ENCODE data around the gene TRPV4. TPM values are rescaled to one million over a fixed set of nuclear protein-coding genes. Genes with fewer than 3 reads are reported as not detected.
A peak's percentile ranks its signal among the peaks of the same experiment; 100 is the strongest.

The TRPV4 gene
- total RNA-seq, 1 donor from 2014 or later: not detected

- intact Hi-C loops (cut with micrococcal nuclease): no loop called here
- peaks cover 14% of the 10 kb centered on the region for H3K27me3 Mint-ChIP-seq
- no peak for DNase-seq
- H3K4me1 Mint-ChIP-seq: no peaks in the 10 kb centered on the region
- H3K36me3 Mint-ChIP-seq (ENCODE audit: low read depth): no peaks in the 10 kb centered on the region
- H3K27ac Mint-ChIP-seq: no peak overlapping the region
- H3K9me3 Mint-ChIP-seq: no peaks in the 10 kb centered on the region
- H3K4me3 Mint-ChIP-seq: no peak overlapping the region
These were observed 93.2 kb downstream of the TRPV4 start for GRCh38 chr12:109739747-109740693.

GRCh38 chr12:109738878-109739665 is 94.1 kb downstream of the TRPV4 start:
- no peaks in the 10 kb centered on the region for H3K4me1 Mint-ChIP-seq
- no peaks in the 10 kb centered on the region for H3K36me3 Mint-ChIP-seq (ENCODE audit: low read depth)
- no peak for DNase-seq
- peaks cover 21% of the 10 kb centered on the region for H3K27me3 Mint-ChIP-seq
- intact Hi-C loops (cut with micrococcal nuclease): no loop called here
- H3K9me3 Mint-ChIP-seq: no peaks in the 10 kb centered on the region
- no peak overlapping the region for H3K4me3 Mint-ChIP-seq
- no peak overlapping the region for H3K27ac Mint-ChIP-seq

GRCh38 chr12:109738209-109738608 is 95.0 kb downstream of the TRPV4 start:
- Mint-ChIP-seq H3K27ac (no peak overlapping the region), H3K4me1 (no peaks in the 10 kb centered on the region), H3K9me3 (no peaks in the 10 kb centered on the region), H3K4me3 (no peak overlapping the region), H3K36me3 (ENCODE audit: low read depth) (no peaks in the 10 kb centered on the region), H3K27me3 (peaks cover 23% of the 10 kb centered on the region)
- no peak for DNase-seq
- intact Hi-C loops (cut with micrococcal nuclease): no loop called here

GRCh38 chr12:109737631-109738030 is 95.6 kb downstream of the TRPV4 start:
- Mint-ChIP-seq H3K36me3 (ENCODE audit: low read depth) (no peaks in the 10 kb centered on the region), H3K4me1 (no peaks in the 10 kb centered on the region), H3K27me3 (peaks cover 26% of the 10 kb centered on the region), H3K9me3 (no peaks in the 10 kb centered on the region), H3K4me3 (no peak overlapping the region), H3K27ac (no peak overlapping the region)
- DNase-seq: no peak
- intact Hi-C loops (cut with micrococcal nuclease): no loop called here

GRCh38 chr12:109737126-109737525 is 96.1 kb downstream of the TRPV4 start:
- H3K27me3 Mint-ChIP-seq: peaks cover 26% of the 10 kb centered on the region
- no peak overlapping the region for H3K4me3 Mint-ChIP-seq
- H3K9me3 Mint-ChIP-seq: no peaks in the 10 kb centered on the region
- H3K4me1 Mint-ChIP-seq: no peaks in the 10 kb centered on the region
- DNase-seq: no peak
- no peaks in the 10 kb centered on the region for H3K36me3 Mint-ChIP-seq (ENCODE audit: low read depth)
- intact Hi-C loops (cut with micrococcal nuclease): no loop called here
- no peak overlapping the region for H3K27ac Mint-ChIP-seq

GRCh38 chr12:109736552-109737108 is 96.6 kb downstream of the TRPV4 start:
- Mint-ChIP-seq H3K36me3 (ENCODE audit: low read depth) (no peaks in the 10 kb centered on the region), H3K4me3 (no peak overlapping the region), H3K9me3 (no peaks in the 10 kb centered on the region), H3K27ac (no peak overlapping the region), H3K4me1 (no peaks in the 10 kb centered on the region), H3K27me3 (peaks cover 26% of the 10 kb centered on the region)
- intact Hi-C loops (cut with micrococcal nuclease): no loop called here
- DNase-seq: peak; percentile 73

- intact Hi-C loops (cut with micrococcal nuclease): no loop called here
- DNase-seq: no peak
- no peaks in the 10 kb centered on the region for H3K4me1 Mint-ChIP-seq
- H3K9me3 Mint-ChIP-seq: no peaks in the 10 kb centered on the region
- H3K27me3 Mint-ChIP-seq: peaks cover 26% of the 10 kb centered on the region
- H3K4me3 Mint-ChIP-seq: no peak overlapping the region
- no peak overlapping the region for H3K27ac Mint-ChIP-seq
- no peaks in the 10 kb centered on the region for H3K36me3 Mint-ChIP-seq (ENCODE audit: low read depth)
These were observed 97.2 kb downstream of the TRPV4 start for GRCh38 chr12:109735825-109736551.

- H3K27ac Mint-ChIP-seq: no peak overlapping the region
- no peaks in the 10 kb centered on the region for H3K9me3 Mint-ChIP-seq
- peaks cover 26% of the 10 kb centered on the region for H3K27me3 Mint-ChIP-seq
- no peaks in the 10 kb centered on the region for H3K4me1 Mint-ChIP-seq
- no peaks in the 10 kb centered on the region for H3K36me3 Mint-ChIP-seq (ENCODE audit: low read depth)
- intact Hi-C loops (cut with micrococcal nuclease): no loop called here
- H3K4me3 Mint-ChIP-seq: no peak overlapping the region
- no peak for DNase-seq
These were observed 98.1 kb downstream of the TRPV4 start for GRCh38 chr12:109735051-109735521.

- no peak for DNase-seq
- H3K27me3 Mint-ChIP-seq: peaks cover 26% of the 10 kb centered on the region
- H3K36me3 Mint-ChIP-seq (ENCODE audit: low read depth): no peaks in the 10 kb centered on the region
- no peak overlapping the region for H3K27ac Mint-ChIP-seq
- no peak overlapping the region for H3K4me3 Mint-ChIP-seq
- intact Hi-C loops (cut with micrococcal nuclease): no loop called here
- H3K9me3 Mint-ChIP-seq: no peaks in the 10 kb centered on the region
- H3K4me1 Mint-ChIP-seq: no peaks in the 10 kb centered on the region
These were observed 98.8 kb downstream of the TRPV4 start for GRCh38 chr12:109734219-109735000.

Other genes with a start within 250 kb of the TRPV4 start
- 1.3 and 1.5 TPM in 2 replicates for gene FAM222A, start 119.6 kb downstream of the TRPV4 start, total RNA-seq
- 27.9 and 28.2 TPM in 2 replicates for gene GLTP, start 47.1 kb upstream of the TRPV4 start, total RNA-seq
- gene TCHP, start 66.9 kb upstream of the TRPV4 start, total RNA-seq: 30.9 and 34.0 TPM in 2 replicates
- 87.1 and 88.6 TPM in 2 replicates for gene GIT2, start 163.0 kb upstream of the TRPV4 start, total RNA-seq
- 60.6 and 62.5 TPM in 2 replicates for gene ANKRD13A, start 166.0 kb upstream of the TRPV4 start, total RNA-seq
- 21.3 and 25.1 TPM in 2 replicates for gene C12orf76, start 215.1 kb upstream of the TRPV4 start, total RNA-seq

Data from activated CD4-positive, alpha-beta T cell treated with anti-CD3 and anti-CD28 coated beads, Interleukin-2, amount 10 ng/mL, durations not matched to agents 24 days and 14 days (primary cell).